Loucy (cell line): ENCODE results near the gene NOP58.

ENCODE experiments used
- CTCF ChIP-seq: fragments of 200-600 bp; sonication (generic); conservative IDR thresholded peaks from 2 replicates; pipeline ENCODE4 v1.5.1; 2014; ENCODE audit warnings: mild to moderate bottlenecking, antibody characterized with exemption, low read length
- EZH2phosphoT487 ChIP-seq: fragments of 200-600 bp; IDR thresholded peaks from 2 replicates; pipeline ENCODE4 v1.6.1; 2018; ENCODE audit warnings: antibody characterized with exemption, mild to moderate bottlenecking, moderate library complexity, borderline replicate concordance

GRCh38 chr2:202344178-202344577 is 78.6 kb downstream of the NOP58 start:
- TF ChIP-seq CTCF (no peak), EZH2phosphoT487 (no peak)
